Epithelial cell of esophagus (primary cell): ENCODE measurements around the gene IL3.

ENCODE experiments used
- DNase-seq: peaks from one replicate; pipeline ENCODE4 v3.0.0; 2010; ENCODE audit warnings: low read depth
- H3K4me3 ChIP-seq: 2 replicates; pipeline ENCODE4 v1.5.1; 2011; ENCODE audit warnings: mild to moderate bottlenecking, low read length, control low read depth
- TF ChIP-seq, protein P1 (sequence below): IDR thresholded peaks from 2 replicates; pipeline ENCODE4 v1.5.1; 2011; ENCODE audit warnings: low read depth, mild to moderate bottlenecking, low read length, control low read depth, inconsistent platforms; ENCODE audit not compliant: insufficient read depth; ENCODE audit errors: missing control alignments

Gene IL3

GRCh38 chr5:132110930-132111329 lies 50.5 kb downstream of the IL3 start:
- no peak overlapping the region for H3K4me3 ChIP-seq
- TF ChIP-seq, protein P1, sequence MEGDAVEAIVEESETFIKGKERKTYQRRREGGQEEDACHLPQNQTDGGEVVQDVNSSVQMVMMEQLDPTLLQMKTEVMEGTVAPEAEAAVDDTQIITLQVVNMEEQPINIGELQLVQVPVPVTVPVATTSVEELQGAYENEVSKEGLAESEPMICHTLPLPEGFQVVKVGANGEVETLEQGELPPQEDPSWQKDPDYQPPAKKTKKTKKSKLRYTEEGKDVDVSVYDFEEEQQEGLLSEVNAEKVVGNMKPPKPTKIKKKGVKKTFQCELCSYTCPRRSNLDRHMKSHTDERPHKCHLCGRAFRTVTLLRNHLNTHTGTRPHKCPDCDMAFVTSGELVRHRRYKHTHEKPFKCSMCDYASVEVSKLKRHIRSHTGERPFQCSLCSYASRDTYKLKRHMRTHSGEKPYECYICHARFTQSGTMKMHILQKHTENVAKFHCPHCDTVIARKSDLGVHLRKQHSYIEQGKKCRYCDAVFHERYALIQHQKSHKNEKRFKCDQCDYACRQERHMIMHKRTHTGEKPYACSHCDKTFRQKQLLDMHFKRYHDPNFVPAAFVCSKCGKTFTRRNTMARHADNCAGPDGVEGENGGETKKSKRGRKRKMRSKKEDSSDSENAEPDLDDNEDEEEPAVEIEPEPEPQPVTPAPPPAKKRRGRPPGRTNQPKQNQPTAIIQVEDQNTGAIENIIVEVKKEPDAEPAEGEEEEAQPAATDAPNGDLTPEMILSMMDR = no peak
- no peak for DNase-seq

DNA sequence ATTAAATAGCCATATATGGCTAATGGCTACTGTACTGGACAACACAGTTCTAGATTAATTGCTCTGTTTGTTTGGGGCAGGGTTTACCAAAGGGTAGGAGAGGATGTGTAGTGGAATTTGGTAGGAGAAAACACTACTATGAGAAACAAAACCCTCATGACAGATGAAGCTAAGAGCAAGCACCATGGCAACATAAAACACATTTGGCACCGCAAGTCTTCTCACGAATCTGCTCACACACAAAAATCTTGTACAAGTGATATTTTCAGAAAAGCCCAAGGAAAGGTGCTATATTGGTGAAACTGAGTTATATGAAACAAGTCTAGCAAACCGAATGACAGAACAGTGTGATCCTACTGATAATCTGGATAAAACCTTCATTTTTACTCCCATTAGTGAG lies 51.7 kb downstream of the IL3 start:
- TF ChIP-seq, protein P1 = no peak
- H3K4me3 ChIP-seq = no peak overlapping the region
- no peak for DNase-seq
